Esophagus (tissue), 2 donors: ENCODE results near the gene PRG3. TPM values are rescaled to one million over a fixed set of nuclear protein-coding genes. Genes with fewer than 3 reads are reported as not detected.

Experiments used
- H3K27ac ChIP-seq, 2 donors: one replicate each; pipeline ENCODE4 v1.5.1; 2013; ENCODE audit warnings: low read depth in 2 of 2, mild to moderate bottlenecking in 2 of 2, inconsistent platforms in 1 of 2, low read length in 1 of 2, moderate library complexity in 1 of 2
- H3K27me3 ChIP-seq, 2 donors: one replicate each; pipeline ENCODE4 v1.6.1; 2013; ENCODE audit warnings: low read length in 2 of 2, control low read depth in 1 of 2, mild to moderate bottlenecking in 1 of 2; ENCODE audit not compliant: insufficient read depth in 2 of 2, control insufficient read depth in 1 of 2
- H3K36me3 ChIP-seq, 2 donors: one replicate each; pipeline ENCODE4 v1.6.1; 2013; ENCODE audit warnings: low read length in 1 of 2; ENCODE audit not compliant: control insufficient read depth in 2 of 2, insufficient read depth in 2 of 2
- H3K4me1 ChIP-seq, 2 donors: one replicate each; pipeline ENCODE4 v1.6.1; 2013; ENCODE audit warnings: low read length in 1 of 2; ENCODE audit not compliant: control insufficient read depth in 2 of 2, insufficient read depth in 2 of 2
- H3K4me3 ChIP-seq, 2 donors: one replicate each; pipeline ENCODE4 v1.5.1; 2013; ENCODE audit warnings: low read length in 2 of 2, mild to moderate bottlenecking in 2 of 2, low read depth in 1 of 2, moderate library complexity in 1 of 2
- H3K9me3 ChIP-seq, 2 donors: one replicate each; pipeline ENCODE4 v1.6.1; 2013; ENCODE audit warnings: mild to moderate bottlenecking in 2 of 2, low read depth in 1 of 2, low read length in 1 of 2, moderate library complexity in 1 of 2; ENCODE audit not compliant: control insufficient read depth in 2 of 2, insufficient read depth in 1 of 2
- WGBS, 2 donors: extraction: QIAGEN DNeasy Blood & Tissue Kit; methylation state at CpG; one replicate each; pipeline ENCODE4 v1.1.7; 2013; 5-methylcytosine and 5-hydroxymethylcytosine counted together
- polyA plus RNA-seq, 2 donors: library from polyadenylated mRNA; stranded (reverse); fragments of 200-250 nt; gene quantifications; one replicate each; pipeline ENCODE4 v1.2.3, GENCODE V29; 2013
- donor health status: healthy with polysubstance abuse.
- donor health status: Bipolar disorder and iron deficiency.

Gene PRG3
- polyA plus RNA-seq, 2 donors, result not detected

- Histone ChIP-seq H3K4me3 (no peak overlapping the region), H3K9me3 (no peaks in the 10 kb centered on the region), H3K27me3 (no peaks in the 10 kb centered on the region), H3K27ac (no peak overlapping the region), H3K36me3 (no peaks in the 10 kb centered on the region), H3K4me1 (no peaks in the 10 kb centered on the region)
- 84 to 95% methylated on average over 4 of the region's 4 CpGs for WGBS, 2 donors
Observed at GRCh38 chr11:57392763-57393105, 11.8 kb upstream of the PRG3 start.

- WGBS, 2 donors, result 85% methylated on average over 8 of the region's 8 CpGs
- Histone ChIP-seq H3K4me1 (no peaks in the 10 kb centered on the region), H3K27ac (no peak overlapping the region), H3K9me3 (no peaks in the 10 kb centered on the region), H3K36me3 (no peaks in the 10 kb centered on the region), H3K4me3 (no peak overlapping the region), H3K27me3 (no peaks in the 10 kb centered on the region)
Observed at GRCh38 chr11:57392066-57392762, 11.3 kb upstream of the PRG3 start.

DNA sequence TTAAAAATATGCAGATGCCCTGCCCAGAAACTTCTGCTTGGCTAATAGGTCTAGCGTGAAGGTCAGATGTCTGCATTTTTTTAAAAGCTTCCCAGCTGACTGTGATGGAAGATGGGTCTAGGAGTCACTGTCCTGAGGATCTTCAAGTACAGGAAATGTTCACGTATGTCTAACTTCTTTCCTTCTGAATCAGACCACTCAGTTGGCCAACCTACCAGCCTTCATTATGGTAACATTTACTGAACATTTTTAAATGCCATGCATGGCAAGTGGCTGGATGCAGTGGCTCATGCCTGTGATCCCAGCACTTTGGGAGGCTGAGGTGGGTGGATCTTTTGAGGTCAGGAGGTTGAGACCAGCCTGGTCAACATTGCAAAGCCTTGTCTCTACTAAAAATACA, 10.6 kb upstream of the PRG3 start:
- H3K4me1 ChIP-seq, result no peaks in the 10 kb centered on the region
- no peak overlapping the region for H3K4me3 ChIP-seq
- WGBS, 2 donors, result 67 to 81% methylated on average over 2 of the region's 2 CpGs
- H3K27me3 ChIP-seq, result no peaks in the 10 kb centered on the region
- no peak overlapping the region for H3K27ac ChIP-seq
- no peaks in the 10 kb centered on the region for H3K36me3 ChIP-seq
- H3K9me3 ChIP-seq, result no peaks in the 10 kb centered on the region

DNA sequence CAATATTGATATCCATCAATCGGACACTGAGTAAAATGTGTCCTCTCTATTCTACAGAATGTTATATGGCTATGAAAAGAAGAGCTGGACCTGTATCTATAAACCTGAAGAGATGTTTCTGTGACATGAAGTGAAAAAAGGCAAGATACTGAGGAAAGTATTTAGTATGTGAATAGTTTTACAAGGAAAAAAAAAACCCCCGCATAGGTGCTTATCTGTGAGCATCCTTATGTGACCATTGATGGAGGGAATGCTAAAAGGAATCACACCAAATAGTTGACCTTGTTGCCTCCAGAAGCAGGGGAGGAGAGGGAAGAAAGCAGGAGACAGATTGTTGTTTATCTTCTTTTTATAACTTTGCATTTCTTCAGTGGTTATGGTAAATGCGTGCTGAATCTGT, 10.2 kb upstream of the PRG3 start:
- no peaks in the 10 kb centered on the region for H3K36me3 ChIP-seq
- no peaks in the 10 kb centered on the region for H3K27me3 ChIP-seq
- H3K27ac ChIP-seq, result no peak overlapping the region
- 92 to 93% methylated on average over 3 of the region's 3 CpGs for WGBS, 2 donors
- H3K4me1 ChIP-seq, result no peaks in the 10 kb centered on the region
- no peaks in the 10 kb centered on the region for H3K9me3 ChIP-seq
- H3K4me3 ChIP-seq, result no peak overlapping the region

- no peaks in the 10 kb centered on the region for H3K27me3 ChIP-seq
- H3K4me1 ChIP-seq, result no peaks in the 10 kb centered on the region
- H3K9me3 ChIP-seq, result no peaks in the 10 kb centered on the region
- WGBS, 2 donors, result 78 to 84% methylated on average over 2 of the region's 2 CpGs
- no peaks in the 10 kb centered on the region for H3K36me3 ChIP-seq
- no peak within 1 kb of the TSS for H3K4me3 ChIP-seq
- no peak within 1 kb of the TSS for H3K27ac ChIP-seq
Observed at GRCh38 chr11:57390535-57390934, 9.6 kb upstream of the PRG3 start, which contains the start of gene PRG2. TSS of gene PRG2 (minus strand) at chr11:57390650. CDS start at chr11:57389944, 706 bp downstream.

DNA sequence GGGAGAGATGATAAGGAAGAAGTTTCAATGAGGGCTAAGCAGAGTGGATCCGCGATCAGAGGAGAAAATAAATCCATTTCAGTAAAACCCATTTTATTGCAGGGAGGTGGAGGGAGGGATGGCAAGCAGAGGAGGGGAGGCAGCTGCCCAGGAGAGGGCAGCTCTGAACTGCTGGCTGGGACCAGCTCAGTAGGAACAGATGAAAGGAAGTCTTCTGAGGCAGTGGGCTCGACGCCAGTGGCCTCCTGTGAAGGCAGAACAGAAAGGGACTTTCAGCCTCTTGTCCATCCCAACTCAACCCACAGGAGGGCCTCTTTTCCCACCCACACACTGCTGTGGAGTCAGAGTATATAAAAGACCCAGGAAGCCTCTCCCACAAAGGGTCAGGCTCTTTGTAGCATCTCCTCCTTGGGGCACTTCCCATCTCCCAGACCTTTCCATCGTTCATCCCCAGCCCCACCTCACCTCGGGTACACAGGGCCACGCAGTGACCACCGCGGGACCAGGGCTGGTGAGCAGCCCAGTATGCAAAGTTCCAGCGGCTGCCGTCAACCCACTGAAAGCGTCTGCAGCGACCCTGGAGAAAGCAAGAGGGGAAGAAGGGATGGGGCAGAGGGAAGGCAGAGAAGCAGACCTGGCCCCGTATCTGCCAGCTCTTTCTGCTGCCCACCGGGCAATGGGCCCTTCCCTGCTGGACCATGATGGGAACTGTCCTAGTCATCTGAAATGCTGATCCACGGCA, 6.5 kb upstream of the PRG3 start:
- 80 to 84% methylated on average over 16 of the region's 16 CpGs for WGBS, 2 donors

DNA sequence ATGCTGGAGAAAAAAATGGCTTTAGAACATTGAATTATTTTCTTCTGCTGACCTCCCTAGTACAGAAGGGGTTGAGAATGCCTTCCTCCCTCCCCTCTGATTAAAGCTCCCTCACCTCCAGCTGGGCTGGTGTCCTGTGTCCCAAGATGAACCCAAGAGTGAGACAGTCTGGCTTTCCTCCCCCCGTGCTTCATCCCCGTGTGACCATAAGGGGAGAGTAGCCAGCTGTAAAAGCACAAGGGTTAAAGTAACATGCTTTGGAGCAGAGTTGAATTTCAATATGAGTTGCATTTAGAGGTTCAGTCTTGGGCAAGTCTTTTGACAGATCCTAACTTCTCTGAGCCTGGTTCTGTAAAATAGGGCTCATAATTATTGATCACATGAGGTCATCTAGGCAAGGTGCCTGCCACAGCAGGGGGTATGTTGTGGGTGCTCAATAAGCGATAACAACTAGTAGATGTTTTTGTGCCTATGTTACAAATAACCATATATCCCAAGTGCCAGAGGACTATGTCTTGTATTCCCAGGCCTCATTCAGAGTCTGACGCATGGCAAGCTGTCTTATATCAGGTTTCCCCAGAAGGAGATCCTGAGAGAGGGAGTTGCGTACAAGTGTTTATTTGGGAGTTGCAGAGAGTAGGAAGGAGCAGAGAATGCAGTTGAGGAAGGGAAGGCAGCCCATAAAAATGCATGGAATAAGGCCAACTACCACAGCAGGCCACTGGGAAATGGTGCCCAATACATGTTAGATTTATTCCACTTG, 5.4 kb upstream of the PRG3 start:
- Histone ChIP-seq H3K27ac (no peak overlapping the region), H3K9me3 (no peaks in the 10 kb centered on the region), H3K4me1 (no peaks in the 10 kb centered on the region), H3K27me3 (no peaks in the 10 kb centered on the region), H3K36me3 (no peaks in the 10 kb centered on the region), H3K4me3 (no peak overlapping the region)
- WGBS, 2 donors, result 73 to 85% methylated on average over 5 of the region's 5 CpGs

More for the DNA sequence above, 6.5 kb upstream of the PRG3 start:
- Histone ChIP-seq H3K4me3 (no peak overlapping the region), H3K27me3 (no peaks in the 10 kb centered on the region), H3K36me3 (no peaks in the 10 kb centered on the region), H3K9me3 (no peaks in the 10 kb centered on the region), H3K27ac (no peak overlapping the region), H3K4me1 (no peaks in the 10 kb centered on the region)

GRCh38 chr11:57379732-57380131, 1.2 kb downstream of the PRG3 start:
- no peak overlapping the region for H3K27ac ChIP-seq
- WGBS, 2 donors, result 28 to 30% methylated on average over 10 of the region's 10 CpGs

DNA sequence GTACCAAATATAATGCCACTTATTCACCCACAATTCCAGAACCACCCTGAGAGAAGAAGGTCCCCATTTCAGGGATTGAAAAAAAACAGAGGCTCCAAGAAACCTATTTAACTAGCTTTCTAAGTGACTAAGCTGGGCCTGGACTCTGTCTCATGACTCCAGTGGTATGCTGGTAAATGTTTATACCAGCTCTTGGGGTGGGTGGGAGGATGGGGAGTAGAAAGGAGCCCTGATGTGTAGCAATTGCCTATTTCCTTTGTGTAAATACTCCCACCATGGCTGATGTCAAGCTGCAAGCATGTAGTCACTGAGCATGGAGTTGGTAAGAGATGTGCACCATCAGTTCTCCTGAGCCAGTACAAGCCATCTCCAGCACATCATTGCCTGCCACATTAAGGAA, 2.8 kb downstream of the PRG3 start:
- no peaks in the 10 kb centered on the region for H3K4me1 ChIP-seq
- H3K27ac ChIP-seq, result no peak overlapping the region
- H3K27me3 ChIP-seq, result no peaks in the 10 kb centered on the region
- no peaks in the 10 kb centered on the region for H3K36me3 ChIP-seq
- H3K4me3 ChIP-seq, result no peak overlapping the region
- H3K9me3 ChIP-seq, result no peaks in the 10 kb centered on the region

More at GRCh38 chr11:57379732-57380131, 1.2 kb downstream of the PRG3 start:
- Histone ChIP-seq H3K4me3 (no peak overlapping the region), H3K27me3 (no peaks in the 10 kb centered on the region), H3K4me1 (no peaks in the 10 kb centered on the region), H3K9me3 (no peaks in the 10 kb centered on the region), H3K36me3 (no peaks in the 10 kb centered on the region)
